MM.1S (cell line): ENCODE data around the gene F2RL3.

Experiments used
- EZH2phosphoT487 ChIP-seq: fragments of 300-600 bp; sonication (generic); IDR thresholded peaks from 2 replicates; pipeline ENCODE4 v1.6.1; 2018; ENCODE audit warnings: antibody characterized with exemption, low read length
- TF ChIP-seq, protein P1 (sequence below): fragments of 300-600 bp; sonication (generic); IDR thresholded peaks from 2 replicates; pipeline ENCODE4 v1.5.1; 2016; ENCODE audit warnings: antibody characterized with exemption, low read length, mixed read lengths

DNA sequence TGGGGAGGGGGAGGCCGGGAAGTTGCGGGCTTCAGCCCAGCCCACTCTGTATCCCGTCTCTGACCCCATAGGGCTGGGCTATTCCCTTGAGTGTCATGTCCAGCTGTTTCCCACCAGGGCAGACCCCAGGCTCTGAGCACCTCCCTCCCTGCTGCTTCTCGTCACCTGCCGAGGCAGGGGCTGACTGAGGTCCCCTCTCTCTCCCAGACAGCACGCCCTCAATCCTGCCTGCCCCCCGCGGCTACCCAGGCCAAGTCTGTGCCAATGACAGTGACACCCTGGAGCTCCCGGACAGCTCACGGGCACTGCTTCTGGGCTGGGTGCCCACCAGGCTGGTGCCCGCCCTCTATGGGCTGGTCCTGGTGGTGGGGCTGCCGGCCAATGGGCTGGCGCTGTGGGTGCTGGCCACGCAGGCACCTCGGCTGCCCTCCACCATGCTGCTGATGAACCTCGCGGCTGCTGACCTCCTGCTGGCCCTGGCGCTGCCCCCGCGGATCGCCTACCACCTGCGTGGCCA is 625 bp downstream of the F2RL3 start:
- TF ChIP-seq, protein P1, sequence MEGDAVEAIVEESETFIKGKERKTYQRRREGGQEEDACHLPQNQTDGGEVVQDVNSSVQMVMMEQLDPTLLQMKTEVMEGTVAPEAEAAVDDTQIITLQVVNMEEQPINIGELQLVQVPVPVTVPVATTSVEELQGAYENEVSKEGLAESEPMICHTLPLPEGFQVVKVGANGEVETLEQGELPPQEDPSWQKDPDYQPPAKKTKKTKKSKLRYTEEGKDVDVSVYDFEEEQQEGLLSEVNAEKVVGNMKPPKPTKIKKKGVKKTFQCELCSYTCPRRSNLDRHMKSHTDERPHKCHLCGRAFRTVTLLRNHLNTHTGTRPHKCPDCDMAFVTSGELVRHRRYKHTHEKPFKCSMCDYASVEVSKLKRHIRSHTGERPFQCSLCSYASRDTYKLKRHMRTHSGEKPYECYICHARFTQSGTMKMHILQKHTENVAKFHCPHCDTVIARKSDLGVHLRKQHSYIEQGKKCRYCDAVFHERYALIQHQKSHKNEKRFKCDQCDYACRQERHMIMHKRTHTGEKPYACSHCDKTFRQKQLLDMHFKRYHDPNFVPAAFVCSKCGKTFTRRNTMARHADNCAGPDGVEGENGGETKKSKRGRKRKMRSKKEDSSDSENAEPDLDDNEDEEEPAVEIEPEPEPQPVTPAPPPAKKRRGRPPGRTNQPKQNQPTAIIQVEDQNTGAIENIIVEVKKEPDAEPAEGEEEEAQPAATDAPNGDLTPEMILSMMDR, result no peak
- TF ChIP-seq EZH2phosphoT487, result no peak
